ENCODE measurements around the gene SCNN1G.

SCNN1G gene

GRCh38 chr16:23216658-23217246, 34.2 kb downstream of the SCNN1G start:
- Histone ChIP-seq H3K27me3 (replicated peaks; ENCODE audit: control insufficient read depth, insufficient read depth, low read length, poor library complexity, severe bottlenecking) (no peaks in the 10 kb centered on the region), H3K27ac (ENCODE audit: insufficient read depth, low read length, poor library complexity, severe bottlenecking) (no peak overlapping the region), H3K36me3 (ENCODE audit: control insufficient read depth, insufficient read depth, low read length) (no peaks in the 10 kb centered on the region), H3K9me3 (ENCODE audit: control insufficient read depth, low read length) (no peaks in the 10 kb centered on the region), H3K4me1 (ENCODE audit: control insufficient read depth, insufficient read depth, low read length, poor library complexity, severe bottlenecking) (no peaks in the 10 kb centered on the region), H3K4me3 (ENCODE audit: insufficient read depth, low read depth, low read length, poor library complexity, severe bottlenecking) (no peak overlapping the region)
- DNase-seq = no peak

GRCh38 chr16:23217646-23218045, 35.1 kb downstream of the SCNN1G start:
- no peaks in the 10 kb centered on the region for H3K36me3 ChIP-seq (ENCODE audit: control insufficient read depth, insufficient read depth, low read length)
- no peak for DNase-seq

GRCh38 chr16:23222929-23223328, 40.4 kb downstream of the SCNN1G start:
- no peak for DNase-seq
- H3K27ac ChIP-seq (ENCODE audit: insufficient read depth, low read length, poor library complexity, severe bottlenecking) = no peak overlapping the region
- no peaks in the 10 kb centered on the region for H3K9me3 ChIP-seq (ENCODE audit: control insufficient read depth, low read length)
- no peak overlapping the region for H3K4me3 ChIP-seq (ENCODE audit: insufficient read depth, low read depth, low read length, poor library complexity, severe bottlenecking)
- H3K4me1 ChIP-seq (ENCODE audit: control insufficient read depth, insufficient read depth, low read length, poor library complexity, severe bottlenecking) = no peaks in the 10 kb centered on the region
- no peaks in the 10 kb centered on the region for H3K36me3 ChIP-seq (ENCODE audit: control insufficient read depth, insufficient read depth, low read length)
- no peaks in the 10 kb centered on the region for H3K27me3 ChIP-seq (replicated peaks; ENCODE audit: control insufficient read depth, insufficient read depth, low read length, poor library complexity, severe bottlenecking)

More at GRCh38 chr16:23217646-23218045, 35.1 kb downstream of the SCNN1G start:
- H3K9me3 ChIP-seq (ENCODE audit: control insufficient read depth, low read length) = no peaks in the 10 kb centered on the region
- H3K4me1 ChIP-seq (ENCODE audit: control insufficient read depth, insufficient read depth, low read length, poor library complexity, severe bottlenecking) = no peaks in the 10 kb centered on the region
- H3K27me3 ChIP-seq (replicated peaks; ENCODE audit: control insufficient read depth, insufficient read depth, low read length, poor library complexity, severe bottlenecking) = no peaks in the 10 kb centered on the region
- H3K27ac ChIP-seq (ENCODE audit: insufficient read depth, low read length, poor library complexity, severe bottlenecking) = no peak overlapping the region
- H3K4me3 ChIP-seq (ENCODE audit: insufficient read depth, low read depth, low read length, poor library complexity, severe bottlenecking) = no peak overlapping the region

- Histone ChIP-seq H3K36me3 (ENCODE audit: control insufficient read depth, insufficient read depth, low read length) (no peaks in the 10 kb centered on the region), H3K9me3 (ENCODE audit: control insufficient read depth, low read length) (no peaks in the 10 kb centered on the region), H3K27me3 (replicated peaks; ENCODE audit: control insufficient read depth, insufficient read depth, low read length, poor library complexity, severe bottlenecking) (no peaks in the 10 kb centered on the region), H3K27ac (ENCODE audit: insufficient read depth, low read length, poor library complexity, severe bottlenecking) (no peak overlapping the region), H3K4me3 (ENCODE audit: insufficient read depth, low read depth, low read length, poor library complexity, severe bottlenecking) (no peak overlapping the region), H3K4me1 (ENCODE audit: control insufficient read depth, insufficient read depth, low read length, poor library complexity, severe bottlenecking) (no peaks in the 10 kb centered on the region)
- no peak for DNase-seq
These were observed 40.8 kb downstream of the SCNN1G start for GRCh38 chr16:23223368-23223767.

GRCh38 chr16:23225109-23225508, 42.6 kb downstream of the SCNN1G start:
- Histone ChIP-seq H3K9me3 (ENCODE audit: control insufficient read depth, low read length) (no peaks in the 10 kb centered on the region), H3K27me3 (replicated peaks; ENCODE audit: control insufficient read depth, insufficient read depth, low read length, poor library complexity, severe bottlenecking) (no peaks in the 10 kb centered on the region), H3K36me3 (ENCODE audit: control insufficient read depth, insufficient read depth, low read length) (no peaks in the 10 kb centered on the region), H3K4me1 (ENCODE audit: control insufficient read depth, insufficient read depth, low read length, poor library complexity, severe bottlenecking) (no peaks in the 10 kb centered on the region), H3K27ac (ENCODE audit: insufficient read depth, low read length, poor library complexity, severe bottlenecking) (no peak overlapping the region), H3K4me3 (ENCODE audit: insufficient read depth, low read depth, low read length, poor library complexity, severe bottlenecking) (no peak overlapping the region)
- DNase-seq = no peak

GRCh38 chr16:23225634-23226033, 43.1 kb downstream of the SCNN1G start:
- Histone ChIP-seq H3K27me3 (replicated peaks; ENCODE audit: control insufficient read depth, insufficient read depth, low read length, poor library complexity, severe bottlenecking) (no peaks in the 10 kb centered on the region), H3K4me1 (ENCODE audit: control insufficient read depth, insufficient read depth, low read length, poor library complexity, severe bottlenecking) (no peaks in the 10 kb centered on the region), H3K9me3 (ENCODE audit: control insufficient read depth, low read length) (no peaks in the 10 kb centered on the region), H3K4me3 (ENCODE audit: insufficient read depth, low read depth, low read length, poor library complexity, severe bottlenecking) (no peak overlapping the region), H3K27ac (ENCODE audit: insufficient read depth, low read length, poor library complexity, severe bottlenecking) (no peak overlapping the region), H3K36me3 (ENCODE audit: control insufficient read depth, insufficient read depth, low read length) (no peaks in the 10 kb centered on the region)
- no peak for DNase-seq

- Histone ChIP-seq H3K36me3 (ENCODE audit: control insufficient read depth, insufficient read depth, low read length) (no peaks in the 10 kb centered on the region), H3K9me3 (ENCODE audit: control insufficient read depth, low read length) (no peaks in the 10 kb centered on the region), H3K4me3 (ENCODE audit: insufficient read depth, low read depth, low read length, poor library complexity, severe bottlenecking) (no peak overlapping the region), H3K4me1 (ENCODE audit: control insufficient read depth, insufficient read depth, low read length, poor library complexity, severe bottlenecking) (no peaks in the 10 kb centered on the region), H3K27me3 (replicated peaks; ENCODE audit: control insufficient read depth, insufficient read depth, low read length, poor library complexity, severe bottlenecking) (no peaks in the 10 kb centered on the region), H3K27ac (ENCODE audit: insufficient read depth, low read length, poor library complexity, severe bottlenecking) (no peak overlapping the region)
- no peak for DNase-seq
These were observed 45.0 kb downstream of the SCNN1G start for GRCh38 chr16:23227529-23227928.

GRCh38 chr16:23229714-23230113, 47.2 kb downstream of the SCNN1G start:
- no peaks in the 10 kb centered on the region for H3K36me3 ChIP-seq (ENCODE audit: control insufficient read depth, insufficient read depth, low read length)
- H3K4me3 ChIP-seq (ENCODE audit: insufficient read depth, low read depth, low read length, poor library complexity, severe bottlenecking) = no peak overlapping the region
- no peaks in the 10 kb centered on the region for H3K27me3 ChIP-seq (replicated peaks; ENCODE audit: control insufficient read depth, insufficient read depth, low read length, poor library complexity, severe bottlenecking)
- H3K27ac ChIP-seq (ENCODE audit: insufficient read depth, low read length, poor library complexity, severe bottlenecking) = no peak overlapping the region
- H3K4me1 ChIP-seq (ENCODE audit: control insufficient read depth, insufficient read depth, low read length, poor library complexity, severe bottlenecking) = no peaks in the 10 kb centered on the region
- H3K9me3 ChIP-seq (ENCODE audit: control insufficient read depth, low read length) = no peaks in the 10 kb centered on the region
- no peak for DNase-seq

- H3K36me3 ChIP-seq (ENCODE audit: control insufficient read depth, insufficient read depth, low read length) = no peaks in the 10 kb centered on the region
These were observed 50.3 kb downstream of the SCNN1G start for GRCh38 chr16:23232806-23233205.

GRCh38 chr16:23235176-23235575, 52.6 kb downstream of the SCNN1G start:
- Histone ChIP-seq H3K4me3 (ENCODE audit: insufficient read depth, low read depth, low read length, poor library complexity, severe bottlenecking) (no peak overlapping the region), H3K27me3 (replicated peaks; ENCODE audit: control insufficient read depth, insufficient read depth, low read length, poor library complexity, severe bottlenecking) (no peaks in the 10 kb centered on the region), H3K9me3 (ENCODE audit: control insufficient read depth, low read length) (no peaks in the 10 kb centered on the region), H3K4me1 (ENCODE audit: control insufficient read depth, insufficient read depth, low read length, poor library complexity, severe bottlenecking) (no peaks in the 10 kb centered on the region), H3K36me3 (ENCODE audit: control insufficient read depth, insufficient read depth, low read length) (no peaks in the 10 kb centered on the region), H3K27ac (ENCODE audit: insufficient read depth, low read length, poor library complexity, severe bottlenecking) (no peak overlapping the region)
- no peak for DNase-seq

More at GRCh38 chr16:23232806-23233205, 50.3 kb downstream of the SCNN1G start:
- Histone ChIP-seq H3K4me3 (ENCODE audit: insufficient read depth, low read depth, low read length, poor library complexity, severe bottlenecking) (no peak overlapping the region), H3K4me1 (ENCODE audit: control insufficient read depth, insufficient read depth, low read length, poor library complexity, severe bottlenecking) (no peaks in the 10 kb centered on the region), H3K9me3 (ENCODE audit: control insufficient read depth, low read length) (no peaks in the 10 kb centered on the region), H3K27ac (ENCODE audit: insufficient read depth, low read length, poor library complexity, severe bottlenecking) (no peak overlapping the region), H3K27me3 (replicated peaks; ENCODE audit: control insufficient read depth, insufficient read depth, low read length, poor library complexity, severe bottlenecking) (no peaks in the 10 kb centered on the region)
- no peak for DNase-seq

Data from effector memory CD4-positive, alpha-beta T cell (primary cell).